GM19452 (cell line): Measurements from ENCODE around the gene PCNT.
"Not testable (repeated sequence)": the region's sequence is repeated elsewhere in the genome, so short reads cannot be mapped to it uniquely, and the experiment has no call there.

ENCODE experiments used
- ATAC-seq: cut with Tn5 transposase; IDR thresholded peaks from one replicate; pipeline ENCODE4 v1.9.1; 2021; ENCODE audit not compliant: unreplicated experiment

Gene PCNT

GRCh38 chr21:46356494-46357334 lies 32.8 kb downstream of the PCNT start:
- ATAC-seq, result no peak

GRCh38 chr21:46357335-46357604 lies 33.3 kb downstream of the PCNT start:
- no peak for ATAC-seq

GRCh38 chr21:46357684-46358425 lies 33.9 kb downstream of the PCNT start:
- ATAC-seq, result no peak

- ATAC-seq, result no peak
Observed at GRCh38 chr21:46361176-46361575, 37.2 kb downstream of the PCNT start.

- ATAC-seq, result no peak
Observed at GRCh38 chr21:46361935-46362334, 38.0 kb downstream of the PCNT start.

GRCh38 chr21:46362946-46363345 lies 39.0 kb downstream of the PCNT start:
- no peak for ATAC-seq

- no peak for ATAC-seq
Observed at GRCh38 chr21:46363698-46364097, 39.7 kb downstream of the PCNT start.

GRCh38 chr21:46366091-46366490 lies 42.1 kb downstream of the PCNT start:
- no peak for ATAC-seq

- ATAC-seq, result no peak
Observed at GRCh38 chr21:46366561-46366960, 42.6 kb downstream of the PCNT start.

GRCh38 chr21:46366966-46367365 lies 43.0 kb downstream of the PCNT start:
- no peak for ATAC-seq

GRCh38 chr21:46368533-46369285 lies 44.8 kb downstream of the PCNT start:
- ATAC-seq, result peak; percentile 65

- ATAC-seq, result no peak
Observed at GRCh38 chr21:46369520-46370235, 45.7 kb downstream of the PCNT start.

- no peak for ATAC-seq
Observed at GRCh38 chr21:46371204-46372013, 47.5 kb downstream of the PCNT start.

- ATAC-seq, result no peak
Observed at GRCh38 chr21:46372014-46372485, 48.1 kb downstream of the PCNT start.

- not testable (repeated sequence) for ATAC-seq
Observed at GRCh38 chr21:46372947-46373346, 49.0 kb downstream of the PCNT start.

GRCh38 chr21:46374761-46375389 lies 50.9 kb downstream of the PCNT start:
- no peak for ATAC-seq

GRCh38 chr21:46375560-46376230 lies 51.7 kb downstream of the PCNT start:
- ATAC-seq, result no peak

- no peak for ATAC-seq
Observed at GRCh38 chr21:46376231-46376628, 52.3 kb downstream of the PCNT start.

- no peak for ATAC-seq
Observed at GRCh38 chr21:46376856-46377453, 53.0 kb downstream of the PCNT start.
